ENCODE results near the gene RNU6-1. TPM values are rescaled to one million over a fixed set of nuclear protein-coding genes. Genes with fewer than 3 reads are reported as not detected.

Gene RNU6-1
- total RNA-seq, 1 donor from 2014 or later = not detected

- DNase-seq = no peak
These were observed 6.7 kb downstream of the RNU6-1 start for GRCh38 chr15:67832897-67833709.

GRCh38 chr15:67832031-67832551 lies 7.8 kb downstream of the RNU6-1 start:
- DNase-seq = no peak

GRCh38 chr15:67831363-67831762 lies 8.5 kb downstream of the RNU6-1 start:
- no peak for DNase-seq

GRCh38 chr15:67829647-67830504 lies 10.0 kb downstream of the RNU6-1 start:
- no peak for DNase-seq

GRCh38 chr15:67828969-67829646 lies 10.7 kb downstream of the RNU6-1 start:
- DNase-seq = no peak

- no peak for DNase-seq
These were observed 11.4 kb downstream of the RNU6-1 start for GRCh38 chr15:67828278-67828968.

- no peak for DNase-seq
These were observed 12.1 kb downstream of the RNU6-1 start for GRCh38 chr15:67827562-67828277.

GRCh38 chr15:67826717-67827561 lies 12.9 kb downstream of the RNU6-1 start:
- no peak for DNase-seq

GRCh38 chr15:67825881-67826716 lies 13.7 kb downstream of the RNU6-1 start:
- DNase-seq = no peak

GRCh38 chr15:67824976-67825880 lies 14.6 kb downstream of the RNU6-1 start, which contains the start of gene SKOR1:
TSS of gene SKOR1 (plus strand) at chr15:67825509. CDS start at chr15:67825603, 94 bp downstream.
- no peak for DNase-seq

- no peak for DNase-seq
These were observed 15.5 kb downstream of the RNU6-1 start for GRCh38 chr15:67824197-67824968.

- DNase-seq = no peak
These were observed 16.3 kb downstream of the RNU6-1 start for GRCh38 chr15:67823314-67824196.

- DNase-seq = no peak
These were observed 17.1 kb downstream of the RNU6-1 start for GRCh38 chr15:67822537-67823313.

- no peak for DNase-seq
These were observed 17.9 kb downstream of the RNU6-1 start for GRCh38 chr15:67821784-67822440.

All from occipital lobe (tissue), 2 donors.